ENCODE results near the gene MYADM.
"Not testable (repeated sequence)": the region's sequence is repeated elsewhere in the genome, so short reads cannot be mapped to it uniquely, and the experiment has no call there.

MYADM gene

DNA sequence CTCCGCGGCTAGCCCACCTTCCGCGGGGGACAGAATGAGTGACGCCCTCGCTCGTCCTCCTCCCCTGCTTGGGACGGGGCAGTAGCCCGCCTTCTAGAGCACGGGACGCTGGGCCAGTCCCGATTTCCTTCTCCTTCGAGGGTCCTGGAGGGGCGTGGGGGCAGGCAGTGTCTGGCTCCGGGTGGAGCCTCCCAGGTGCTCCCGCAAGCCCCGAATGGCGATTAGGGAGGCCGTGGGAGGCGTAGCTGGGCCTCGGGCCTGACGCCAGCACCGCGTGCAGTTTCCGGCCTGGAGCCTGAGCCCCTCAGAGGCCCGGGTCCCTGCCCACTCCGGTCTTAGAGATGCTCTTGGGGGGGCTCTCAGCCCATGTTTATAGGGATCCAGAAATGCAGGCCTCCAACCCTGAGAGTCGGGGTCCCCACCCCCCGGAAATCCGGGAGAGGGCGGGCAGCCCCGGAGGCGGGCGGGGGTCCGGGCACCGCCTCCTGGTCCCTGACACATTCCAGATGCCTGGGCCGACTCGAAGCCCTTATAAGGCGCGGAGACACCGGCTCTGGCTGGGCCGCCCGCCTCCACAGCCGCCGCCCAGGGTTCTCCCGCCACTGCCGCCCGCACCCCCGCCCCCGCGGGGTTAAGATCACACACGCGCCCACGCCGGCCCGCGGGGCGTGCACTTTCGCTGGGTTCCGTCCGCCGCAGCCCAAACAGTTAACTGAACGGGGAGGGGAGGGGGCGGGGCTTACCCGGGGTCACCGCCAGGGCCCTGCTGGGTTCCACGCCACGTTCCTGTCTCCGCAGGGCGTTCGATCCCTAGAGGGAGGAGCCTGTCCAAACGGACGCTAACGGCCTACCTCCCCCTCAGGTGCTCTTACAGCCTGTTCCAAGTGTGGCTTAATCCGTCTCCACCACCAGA, 1.5 kb downstream of the MYADM start:
- DNase-seq = peak; percentile 85 to 87

DNA sequence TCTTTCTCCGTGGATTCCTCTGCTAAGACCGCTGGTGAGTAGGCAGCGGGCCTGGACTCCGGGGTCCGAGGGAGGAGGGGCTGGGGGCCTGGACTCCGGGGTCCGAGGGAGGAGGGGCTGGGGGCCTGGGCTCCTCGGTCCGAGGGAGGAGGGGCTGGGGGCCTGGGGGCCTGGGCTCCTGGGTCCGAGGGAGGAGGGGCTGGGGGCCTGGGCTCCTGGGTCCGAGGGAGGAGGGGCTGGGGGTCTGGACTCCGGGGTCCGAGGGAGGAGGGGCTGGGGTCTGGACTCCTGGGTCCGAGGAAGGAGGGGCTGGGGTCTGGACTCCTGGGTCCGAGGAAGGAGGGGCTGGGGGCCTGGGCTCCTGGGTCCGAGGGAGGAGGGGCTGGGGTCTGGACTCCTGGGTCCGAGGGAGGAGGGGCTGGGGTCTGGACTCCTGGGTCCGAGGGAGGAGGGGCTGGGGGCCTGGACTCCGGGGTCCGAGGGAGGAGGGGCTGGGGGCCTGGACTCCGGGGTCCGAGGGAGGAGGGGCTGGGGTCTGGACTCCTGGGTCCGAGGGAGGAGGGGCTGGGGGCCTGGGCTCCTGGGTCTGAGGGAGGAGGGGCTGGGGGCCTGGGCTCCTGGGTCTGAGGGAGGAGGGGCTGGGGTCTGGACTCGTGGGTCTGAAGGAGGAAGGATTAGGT, 2.3 kb downstream of the MYADM start:
- DNase-seq = not testable (repeated sequence)

DNA sequence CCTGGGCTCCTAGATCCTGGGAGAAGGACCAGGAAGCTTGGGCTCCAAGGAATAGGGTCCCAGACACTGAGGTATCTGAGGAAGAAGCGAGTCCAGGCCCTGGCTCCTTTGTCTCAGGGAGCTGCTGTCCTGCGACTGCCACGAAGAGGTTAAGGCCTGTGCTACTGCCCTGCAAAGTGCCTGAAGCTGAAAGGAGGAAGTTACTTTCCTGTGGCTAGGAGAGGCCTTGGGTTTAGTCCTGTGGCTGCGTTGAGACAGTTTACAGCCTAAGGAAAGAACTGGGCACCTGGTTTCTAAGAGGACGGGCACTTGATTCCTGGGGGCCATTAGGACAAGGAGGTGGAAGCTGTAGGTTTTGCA, 2.8 kb downstream of the MYADM start:
- peak; percentile 88 to 90 for DNase-seq

DNA sequence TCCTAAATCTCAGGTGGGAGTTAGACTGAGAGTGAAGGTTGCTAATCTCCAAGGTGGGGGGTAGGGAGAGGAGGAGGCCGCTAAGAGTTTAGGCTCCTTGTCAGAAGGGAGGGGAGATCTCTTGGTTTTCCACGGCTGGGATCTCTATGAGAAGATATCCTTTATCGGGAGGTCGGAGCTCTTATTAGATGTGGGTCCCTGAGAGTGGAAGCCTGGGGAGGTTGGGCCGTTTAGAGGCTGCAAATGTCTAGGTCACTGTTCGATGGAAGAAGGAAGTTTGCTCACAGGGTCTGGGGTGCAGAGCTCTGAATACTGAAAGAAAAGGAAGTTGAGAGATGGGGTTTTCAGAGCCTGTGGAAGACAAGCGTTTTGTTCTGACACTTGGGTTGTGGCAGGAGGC, 3.8 kb downstream of the MYADM start:
- DNase-seq = peak; percentile 78

DNA sequence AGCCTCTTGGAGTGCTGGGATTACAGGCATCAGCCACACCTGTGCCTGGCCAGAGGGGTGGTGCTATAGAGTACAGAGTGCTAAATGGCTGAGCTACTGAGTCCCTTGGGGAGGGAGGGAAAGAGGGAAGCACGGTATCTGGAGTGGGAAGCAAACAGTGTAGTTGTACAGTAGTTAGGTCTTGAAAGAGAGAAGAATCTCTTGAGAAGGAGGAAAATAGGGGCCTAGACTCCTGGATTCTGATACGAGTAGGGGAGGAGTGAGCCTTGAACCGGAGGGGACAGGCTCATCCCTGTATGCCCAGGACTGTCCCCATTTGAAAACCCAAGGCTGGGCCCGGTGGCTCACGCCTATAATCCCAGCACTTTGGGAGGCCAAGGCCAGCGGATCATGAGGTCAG, 5.1 kb downstream of the MYADM start:
- no peak for DNase-seq

DNA sequence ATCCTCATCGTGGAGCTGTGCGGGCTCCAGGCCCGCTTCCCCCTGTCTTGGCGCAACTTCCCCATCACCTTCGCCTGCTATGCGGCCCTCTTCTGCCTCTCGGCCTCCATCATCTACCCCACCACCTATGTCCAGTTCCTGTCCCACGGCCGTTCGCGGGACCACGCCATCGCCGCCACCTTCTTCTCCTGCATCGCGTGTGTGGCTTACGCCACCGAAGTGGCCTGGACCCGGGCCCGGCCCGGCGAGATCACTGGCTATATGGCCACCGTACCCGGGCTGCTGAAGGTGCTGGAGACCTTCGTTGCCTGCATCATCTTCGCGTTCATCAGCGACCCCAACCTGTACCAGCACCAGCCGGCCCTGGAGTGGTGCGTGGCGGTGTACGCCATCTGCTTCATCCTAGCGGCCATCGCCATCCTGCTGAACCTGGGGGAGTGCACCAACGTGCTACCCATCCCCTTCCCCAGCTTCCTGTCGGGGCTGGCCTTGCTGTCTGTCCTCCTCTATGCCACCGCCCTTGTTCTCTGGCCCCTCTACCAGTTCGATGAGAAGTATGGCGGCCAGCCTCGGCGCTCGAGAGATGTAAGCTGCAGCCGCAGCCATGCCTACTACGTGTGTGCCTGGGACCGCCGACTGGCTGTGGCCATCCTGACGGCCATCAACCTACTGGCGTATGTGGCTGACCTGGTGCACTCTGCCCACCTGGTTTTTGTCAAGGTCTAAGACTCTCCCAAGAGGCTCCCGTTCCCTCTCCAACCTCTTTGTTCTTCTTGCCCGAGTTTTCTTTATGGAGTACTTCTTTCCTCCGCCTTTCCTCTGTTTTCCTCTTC, 6.3 kb downstream of the MYADM start:
- DNase-seq = no peak

DNA sequence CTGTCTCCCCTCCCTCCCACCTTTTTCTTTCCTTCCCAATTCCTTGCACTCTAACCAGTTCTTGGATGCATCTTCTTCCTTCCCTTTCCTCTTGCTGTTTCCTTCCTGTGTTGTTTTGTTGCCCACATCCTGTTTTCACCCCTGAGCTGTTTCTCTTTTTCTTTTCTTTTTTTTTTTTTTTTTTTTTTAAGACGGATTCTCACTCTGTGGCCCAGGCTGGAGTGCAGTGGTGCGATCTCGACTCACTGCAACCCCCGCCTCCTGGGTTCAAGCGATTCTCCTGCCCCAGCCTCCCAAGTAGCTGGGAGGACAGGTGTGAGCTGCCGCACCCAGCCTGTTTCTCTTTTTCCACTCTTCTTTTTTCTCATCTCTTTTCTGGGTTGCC, 6.9 kb downstream of the MYADM start:
- DNase-seq = no peak

DNA sequence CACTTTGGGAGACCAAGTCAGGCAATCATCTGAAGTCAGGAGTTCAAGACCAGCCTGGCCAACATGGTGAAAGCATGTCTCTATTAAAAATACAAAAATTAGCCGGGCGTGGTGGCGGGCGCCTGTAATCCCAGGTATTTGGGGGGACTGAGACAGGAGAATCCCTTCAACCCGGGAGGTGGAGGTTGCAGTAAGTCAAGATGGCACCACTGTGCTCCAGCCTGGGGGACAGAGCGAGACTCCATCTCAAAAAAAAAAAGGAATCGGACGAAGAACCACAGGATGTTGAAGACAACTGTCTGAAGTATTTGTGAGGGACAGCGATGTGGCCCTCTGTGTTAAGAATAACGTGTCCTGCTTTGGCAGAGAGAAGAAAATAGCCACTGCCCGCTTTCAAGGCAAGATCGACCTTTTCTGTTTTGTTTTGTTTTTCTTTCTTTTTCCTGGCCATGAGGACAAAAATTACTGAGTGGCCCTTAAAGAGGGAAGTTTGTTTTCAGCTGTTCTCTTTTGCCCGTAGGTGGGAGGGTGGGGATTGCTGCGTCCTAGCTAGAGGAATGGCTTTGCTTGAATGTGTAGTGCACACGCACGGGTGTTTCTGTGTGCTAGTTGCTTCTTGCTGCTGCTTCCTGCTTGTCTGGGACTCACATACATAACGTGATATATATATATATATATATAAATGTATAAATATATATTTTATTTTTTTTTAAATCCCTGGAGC, 8.1 kb downstream of the MYADM start:
- no peak for DNase-seq

DNA sequence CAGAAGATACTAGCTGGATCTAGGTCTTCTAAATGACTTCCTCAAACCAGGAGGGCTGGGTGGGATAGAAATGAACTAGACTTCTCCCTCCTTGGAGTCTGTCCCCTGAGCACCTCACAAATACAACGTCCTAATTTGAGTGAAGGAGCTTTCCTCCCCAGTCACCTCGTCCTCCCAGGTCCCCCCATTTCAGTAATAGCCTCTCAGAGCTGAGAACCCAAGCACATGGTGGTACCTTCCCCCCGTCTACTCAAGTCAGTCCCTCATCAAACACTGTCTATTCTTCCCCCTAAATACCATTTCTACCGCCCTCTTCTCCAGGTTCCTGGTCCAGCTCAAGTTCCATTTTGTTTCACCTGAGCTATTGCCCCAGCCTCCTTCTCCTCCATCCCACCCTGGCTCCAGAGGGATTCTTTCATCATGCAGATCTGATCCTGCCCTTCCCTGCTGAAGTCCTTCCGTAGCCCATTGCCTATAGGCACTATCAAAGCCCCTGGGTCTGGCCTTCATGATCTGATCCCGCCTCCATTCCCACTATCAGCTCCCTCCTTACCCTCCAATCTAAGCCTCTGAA, 9.1 kb downstream of the MYADM start:
- DNase-seq = no peak

DNA sequence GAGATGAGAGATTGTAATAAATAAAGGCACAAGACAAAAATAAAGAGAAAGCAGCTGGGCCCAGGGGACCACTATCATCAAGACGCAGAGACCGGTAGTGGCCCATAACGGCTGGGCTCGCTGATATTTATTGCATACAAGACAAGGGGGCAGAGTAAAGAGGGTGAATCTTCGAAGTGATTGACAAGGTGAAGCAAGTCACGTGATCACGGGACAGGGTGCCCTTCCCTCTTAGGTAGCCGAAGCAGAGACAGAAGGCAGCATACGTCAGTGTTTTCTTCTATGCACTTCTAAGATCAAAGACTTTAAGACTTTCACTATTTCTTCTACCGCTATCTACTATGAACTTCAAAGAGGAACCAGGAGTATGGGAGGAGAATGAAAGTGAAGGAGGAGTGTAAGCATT, 9.7 kb downstream of the MYADM start:
- no peak for DNase-seq

DNA sequence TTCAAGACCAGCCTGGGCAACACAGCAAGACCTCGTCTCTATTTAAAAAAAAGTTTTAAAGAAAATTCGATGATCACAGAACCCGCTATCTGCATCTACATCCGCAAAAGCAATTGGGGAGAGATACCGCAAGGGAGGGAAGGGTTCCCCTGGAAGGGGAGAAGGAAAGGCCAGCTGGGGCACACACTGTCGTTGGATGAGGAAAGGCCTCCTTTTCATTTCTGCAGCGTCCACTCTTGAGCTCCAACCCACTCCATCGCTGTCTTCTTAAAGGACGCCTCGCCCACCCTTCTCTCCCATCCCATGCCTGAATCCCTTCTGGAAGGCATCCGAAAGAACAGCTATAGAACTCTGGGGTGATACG, 11.1 kb downstream of the MYADM start:
- no peak for DNase-seq

DNA sequence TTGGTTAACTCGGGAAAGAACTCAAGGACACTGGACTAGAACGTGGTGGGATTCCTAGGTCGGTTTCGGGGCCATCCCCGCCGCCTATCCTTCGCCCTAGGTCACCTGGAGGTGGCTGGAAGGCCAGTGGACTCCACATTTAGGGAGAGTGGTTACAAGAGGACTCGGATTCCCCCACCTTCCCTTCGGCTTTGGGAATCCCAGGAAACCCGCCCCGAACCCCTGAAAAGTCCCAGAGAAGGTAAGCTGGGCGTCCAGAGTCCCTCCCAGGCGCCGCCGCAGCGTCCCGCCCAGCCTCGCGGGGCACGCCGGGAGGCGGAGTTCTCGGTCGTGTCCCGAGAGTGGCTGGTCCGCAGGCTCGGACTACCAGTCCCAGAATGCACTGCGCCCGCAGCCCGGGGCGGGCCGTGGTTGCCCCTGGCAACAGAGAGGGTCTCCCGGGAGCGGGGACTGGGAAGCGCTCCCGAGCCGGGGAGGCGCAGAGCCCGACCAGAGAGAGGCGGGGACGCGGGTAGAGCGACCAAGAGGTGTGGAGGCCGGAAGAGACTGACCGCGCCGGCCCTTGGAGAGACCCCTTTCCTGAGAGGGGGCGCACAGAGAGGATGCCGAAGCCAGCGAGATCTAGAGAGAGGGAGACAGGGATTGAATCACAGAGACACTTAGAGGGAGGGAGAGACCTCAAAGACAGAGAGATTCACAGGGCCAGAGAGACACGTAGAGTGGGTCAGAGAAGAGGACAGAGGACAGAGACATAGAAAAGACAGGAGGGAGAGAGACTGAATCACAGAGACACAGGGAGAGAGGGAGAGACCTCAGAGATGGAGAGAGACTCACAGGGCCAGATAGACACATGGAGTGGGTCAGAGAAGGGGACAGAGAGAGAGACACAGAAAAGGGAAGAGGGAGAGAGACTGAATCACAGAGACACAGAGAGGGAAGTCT, 11.7 kb downstream of the MYADM start:
- peak; percentile 47 to 52 for DNase-seq

DNA sequence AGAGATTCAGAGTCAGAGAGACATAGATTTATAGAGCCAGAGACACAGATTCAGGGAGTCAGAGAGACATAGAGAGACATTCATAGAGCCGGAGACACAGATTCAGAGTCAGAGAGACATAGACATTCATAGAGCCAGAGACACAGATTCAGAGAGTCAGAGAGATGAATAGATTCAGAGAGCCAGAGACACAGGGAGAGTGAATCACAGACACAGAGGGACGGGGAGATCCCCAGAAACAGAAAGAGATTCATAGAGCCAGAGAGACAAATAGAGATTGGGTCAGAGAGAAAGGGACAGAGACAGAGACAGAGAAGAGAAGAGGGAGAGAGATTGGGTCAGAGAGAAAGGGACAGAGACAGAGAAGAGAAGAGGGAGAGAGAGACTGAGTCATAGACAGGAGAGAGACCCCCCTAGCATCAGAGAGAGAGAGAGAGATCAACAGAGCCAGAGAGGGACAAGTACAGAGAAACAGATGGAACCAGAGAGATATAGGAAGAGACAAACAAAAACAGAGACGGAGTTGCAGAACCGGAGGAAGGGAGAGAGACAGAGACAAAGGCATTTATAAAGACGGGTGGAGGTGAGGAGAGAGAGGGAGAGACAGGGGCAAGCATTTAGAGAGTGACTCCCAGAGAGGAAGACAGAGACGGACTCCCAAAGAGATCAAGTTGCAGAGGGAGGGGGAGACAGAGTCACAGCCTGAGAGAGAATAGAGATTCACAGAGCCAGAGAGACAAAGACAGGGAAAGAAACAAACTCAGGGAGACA, 13.2 kb downstream of the MYADM start:
- no peak for DNase-seq

DNA sequence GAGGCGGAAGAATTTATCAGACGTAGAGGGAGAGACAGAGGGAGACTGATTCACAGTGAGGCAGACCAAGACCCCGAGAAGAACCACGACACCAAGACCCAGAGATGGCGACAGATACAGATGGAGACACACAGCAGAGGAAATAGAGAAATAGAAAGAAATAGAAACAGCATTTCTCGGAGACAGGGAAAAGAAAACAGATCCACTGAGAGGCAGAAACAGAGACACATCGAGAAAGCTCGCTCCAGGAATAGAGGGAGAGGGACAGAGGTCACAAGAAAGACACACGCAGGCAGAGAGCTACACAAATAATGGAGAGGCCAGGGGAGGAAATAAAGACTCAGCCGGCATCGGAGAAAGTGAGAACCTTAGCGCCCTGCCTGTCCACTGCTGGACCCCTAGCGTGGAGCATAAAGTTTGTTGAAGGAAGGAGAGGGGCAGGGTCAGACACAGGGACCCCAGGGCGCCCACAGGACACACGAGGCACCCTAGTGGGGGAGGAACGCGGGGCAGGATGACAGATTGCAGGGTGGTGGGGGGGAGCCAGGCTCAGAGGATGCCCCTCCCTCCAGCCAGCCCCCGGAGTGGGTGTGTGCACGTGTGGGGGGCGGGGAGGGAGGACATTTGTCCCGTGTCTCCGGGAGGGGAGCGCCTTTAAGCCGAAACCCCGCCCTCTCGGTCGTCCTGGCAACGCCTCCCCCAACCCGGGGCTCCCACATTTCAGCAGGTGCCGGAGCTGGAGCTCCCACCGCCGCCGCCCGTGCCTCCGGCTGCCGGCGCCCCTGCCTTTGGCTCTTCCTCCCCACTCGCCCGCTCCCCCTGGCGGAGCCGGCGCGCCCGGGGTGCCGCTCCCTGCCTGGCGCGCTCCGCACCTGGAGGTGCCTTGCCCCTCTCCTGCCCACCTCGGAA, 14.1 kb downstream of the MYADM start, which contains the start of gene PRKCG:
Gene PRKCG (plus strand): TSS at position 716 of the 909 bp plus-strand sequence. CDS start 298 bp downstream, outside the sequence.
- peak in 1 of 2 experiments; percentile 5 for DNase-seq

DNA sequence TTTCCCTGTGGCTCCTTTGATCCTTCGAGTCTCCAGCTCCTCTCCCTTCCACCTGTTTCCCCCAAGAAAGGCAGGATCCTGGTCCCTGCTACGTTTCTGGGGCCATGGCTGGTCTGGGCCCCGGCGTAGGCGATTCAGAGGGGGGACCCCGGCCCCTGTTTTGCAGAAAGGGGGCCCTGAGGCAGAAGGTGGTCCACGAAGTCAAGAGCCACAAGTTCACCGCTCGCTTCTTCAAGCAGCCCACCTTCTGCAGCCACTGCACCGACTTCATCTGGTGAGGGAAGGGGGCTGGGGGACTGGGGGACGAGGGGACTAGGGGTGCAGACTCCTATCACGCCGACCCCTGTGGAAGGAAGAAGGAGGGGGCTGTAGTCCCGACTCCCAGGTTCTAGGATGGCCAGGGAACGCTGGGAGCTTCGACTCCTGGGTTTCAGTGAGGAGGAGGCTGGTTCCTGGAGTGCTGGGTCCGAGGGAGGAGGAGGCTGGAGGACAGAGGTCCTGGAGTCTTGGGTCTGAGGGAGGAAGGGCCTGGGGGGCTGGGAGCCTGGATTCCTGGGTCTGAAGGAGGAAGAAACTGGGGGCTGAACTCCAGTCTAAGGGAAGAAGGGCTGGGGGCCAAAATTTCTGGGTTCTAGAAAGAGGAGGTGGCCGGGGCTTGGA, 14.8 kb downstream of the MYADM start:
- DNase-seq = no peak

DNA sequence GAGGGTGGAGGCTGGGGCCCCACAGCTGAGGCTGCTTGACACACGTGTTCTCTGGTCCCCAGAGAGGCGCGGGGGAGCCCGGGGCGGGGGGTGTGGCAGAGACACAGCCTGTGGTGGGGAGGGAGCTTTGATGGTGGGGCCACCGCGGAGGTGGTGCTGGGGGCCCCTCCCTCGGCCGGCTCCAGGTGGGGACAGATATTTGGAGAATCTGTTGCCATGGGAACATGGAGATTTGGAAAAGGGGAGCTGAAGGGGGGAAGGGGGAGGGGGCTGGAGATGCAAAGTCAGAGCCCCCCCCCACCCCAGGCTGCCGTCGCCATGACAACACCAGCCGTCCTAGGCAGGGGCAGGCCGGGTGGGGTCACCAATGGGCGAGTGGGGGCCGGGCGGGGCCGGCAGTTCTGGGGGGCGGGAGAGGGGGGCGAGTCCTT, 15.6 kb downstream of the MYADM start:
- no peak for DNase-seq

DNA sequence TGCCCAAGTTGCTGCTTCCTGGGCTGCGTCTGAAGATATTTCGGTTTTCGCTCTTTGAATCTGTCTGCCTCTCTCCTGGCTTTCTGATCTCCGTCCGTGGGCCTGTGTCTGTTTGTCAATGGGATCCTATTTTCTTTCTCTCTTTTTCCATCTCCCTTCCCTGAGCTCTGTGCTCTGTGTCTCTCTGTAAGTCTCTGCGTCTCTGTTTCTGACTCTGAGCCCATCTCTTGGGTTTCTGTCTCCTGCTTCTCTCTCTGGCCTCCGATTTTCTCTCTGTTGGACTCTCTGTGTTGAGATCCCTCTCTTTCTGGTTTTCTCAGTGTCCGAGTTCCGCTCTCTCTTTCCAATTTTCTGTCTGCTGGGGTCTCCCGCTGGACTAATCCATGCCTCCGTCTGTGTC, 16.1 kb downstream of the MYADM start:
- DNase-seq = no peak

DNA sequence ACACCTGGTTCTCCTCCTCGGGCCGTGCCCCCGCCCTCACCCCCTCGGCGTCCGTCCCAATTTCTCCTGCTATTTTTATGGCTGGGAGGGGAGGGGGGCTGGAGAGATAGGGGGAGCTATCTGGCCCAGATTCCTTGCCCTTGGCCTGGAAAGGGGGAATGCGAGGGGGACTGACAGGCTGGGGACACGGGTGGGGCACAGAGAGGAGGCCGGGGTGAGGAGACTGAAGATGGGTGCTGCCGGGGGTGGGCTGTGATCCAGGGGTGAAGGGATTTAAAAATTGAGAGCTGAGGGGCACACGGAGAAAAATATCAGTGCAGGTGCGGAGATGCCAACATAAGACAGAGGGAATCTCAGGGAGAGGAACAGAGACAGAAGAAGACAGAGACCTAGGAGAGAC, 16.6 kb downstream of the MYADM start:
- no peak for DNase-seq

DNA sequence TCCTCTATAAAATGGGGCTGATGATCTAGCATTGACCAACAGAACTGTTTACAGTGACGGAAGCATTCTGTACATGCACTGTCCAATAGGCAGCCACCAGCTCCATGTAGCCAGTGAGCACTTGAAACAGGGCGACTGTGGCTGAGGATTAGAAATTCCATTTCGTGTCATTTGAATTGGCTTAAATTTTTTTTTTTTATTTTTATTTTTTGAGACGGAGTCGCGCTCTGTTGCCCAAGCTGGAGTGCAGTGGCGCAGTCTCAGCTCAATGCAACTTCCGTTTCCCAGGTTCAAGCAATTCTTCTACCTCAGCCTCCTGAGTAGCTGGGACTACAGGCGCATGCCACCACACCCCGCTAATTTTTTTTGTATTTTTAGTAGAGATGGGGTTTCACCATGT, 17.4 kb downstream of the MYADM start:
- DNase-seq = no peak
